Activated CD8-positive, alpha-beta T cell treated with anti-CD3 and anti-CD28 coated beads for 36 hours (primary cell): Measurements from ENCODE around the gene CBR1. TPM values are rescaled to one million over a fixed set of nuclear protein-coding genes. Genes with fewer than 3 reads are reported as not detected.

Source experiments
- ATAC-seq: fragments of 200-7000 bp; cut with Tn5 transposase; one replicate; pipeline ENCODE4 v1.10.0; 2021; ENCODE audit warnings: mild to moderate bottlenecking, moderate library complexity
- CTCF ChIA-PET: fragments of 350-600 bp; sonication (Branson Sonifier 250); formaldehyde crosslinking; loops from one replicate; lab custom pipeline; 2021; ENCODE audit warnings: antibody characterized with exemption; lab: Charles Lee
- POLR2A ChIA-PET: fragments of 350-600 bp; sonication (Branson Sonifier 250); formaldehyde crosslinking; loops from one replicate; lab custom pipeline; 2021; ENCODE audit warnings: antibody characterized with exemption; lab: Charles Lee
- DNase-seq: peaks from one replicate; pipeline ENCODE4 v3.0.0-alpha.2; 2020
- H3K27ac Mint-ChIP-seq: one replicate; pipeline ENCODE4 v1.8.0; 2021; ENCODE audit warnings: mild to moderate bottlenecking, mixed read lengths
- H3K27me3 Mint-ChIP-seq: one replicate; pipeline ENCODE4 v1.8.0; 2021; ENCODE audit warnings: mixed read lengths
- H3K36me3 Mint-ChIP-seq: one replicate; pipeline ENCODE4 v1.8.0; 2021; ENCODE audit warnings: low read depth, mixed read lengths
- H3K4me1 Mint-ChIP-seq: one replicate; pipeline ENCODE4 v1.8.0; 2021; ENCODE audit warnings: low read depth, mixed read lengths
- H3K4me3 Mint-ChIP-seq: one replicate; pipeline ENCODE4 v1.8.0; 2021; ENCODE audit warnings: mild to moderate bottlenecking, moderate library complexity, mixed read lengths
- H3K9me3 Mint-ChIP-seq: one replicate; pipeline ENCODE4 v1.8.0; 2021; ENCODE audit warnings: mixed read lengths
- CTCF ChIP-seq: fragments of 200-600 bp; IDR thresholded peaks from one replicate; pipeline ENCODE4 v1.8.0; 2022; ENCODE audit warnings: antibody characterized with exemption, mild to moderate bottlenecking
- intact Hi-C: fragments of 100-400 bp; cut with micrococcal nuclease; formaldehyde crosslinking; loops from one replicate; pipeline ENCODE4 v1.10.0; 2022
- total RNA-seq, 2 experiments: library from RNA; stranded (reverse); gene quantifications; one replicate each; pipeline ENCODE4 v1.2.3, GENCODE V29; 2021

CBR1 gene
- total RNA-seq, 2 experiments from 2014 or later, result 37.1 to 43.2 TPM

- Mint-ChIP-seq H3K36me3 (peaks cover 7% of the 10 kb centered on the region), H3K27me3 (peaks cover 7% of the 10 kb centered on the region), H3K27ac (no peak overlapping the region), H3K9me3 (peaks cover 13% of the 10 kb centered on the region), H3K4me3 (no peak overlapping the region), H3K4me1 (no peaks in the 10 kb centered on the region)
- intact Hi-C loops, result no loop called here
- TF ChIP-seq CTCF, result no peak
- ChIA-PET POLR2A (no interaction called here), CTCF (no interaction called here)
- ATAC-seq (no peak), DNase-seq (no peak)
These were observed 22.9 kb downstream of the CBR1 start for GRCh38 chr21:36092681-36093080.

GRCh38 chr21:36093512-36093911 is 23.7 kb downstream of the CBR1 start:
- ATAC-seq (no peak), DNase-seq (no peak)
- Mint-ChIP-seq H3K9me3 (peaks cover 13% of the 10 kb centered on the region), H3K27ac (no peak overlapping the region), H3K4me3 (no peak overlapping the region), H3K4me1 (no peaks in the 10 kb centered on the region), H3K36me3 (peaks cover 7% of the 10 kb centered on the region), H3K27me3 (peaks cover 7% of the 10 kb centered on the region)
- no peak for TF ChIP-seq CTCF
- ChIA-PET CTCF (interaction anchor here (1.0 kb wide), 1 partner anchor 9 kb away, joined by 3 read pairs; no protein-coding TSS in a partner anchor), POLR2A (no interaction called here)
- intact Hi-C loops, result no loop called here

GRCh38 chr21:36096398-36097290 is 26.8 kb downstream of the CBR1 start:
- POLR2A ChIA-PET, result no interaction called here
- no peak for DNase-seq
- H3K9me3 Mint-ChIP-seq, result peaks cover 13% of the 10 kb centered on the region
- H3K27ac Mint-ChIP-seq, result no peak overlapping the region
- no peaks in the 10 kb centered on the region for H3K4me1 Mint-ChIP-seq
- ATAC-seq, result no peak
- TF ChIP-seq CTCF, result no peak
- CTCF ChIA-PET, result interaction anchor here (0.6 to 1.0 kb wide), 2 partner anchors 16 to 17 kb away, joined by 3 read pairs; no protein-coding TSS in a partner anchor
- H3K27me3 Mint-ChIP-seq, result peaks cover 7% of the 10 kb centered on the region
- H3K4me3 Mint-ChIP-seq, result no peak overlapping the region
- intact Hi-C loops, result no loop called here
- peaks cover 7% of the 10 kb centered on the region for H3K36me3 Mint-ChIP-seq

- Mint-ChIP-seq H3K27ac (no peak overlapping the region), H3K9me3 (peaks cover 13% of the 10 kb centered on the region), H3K4me3 (no peak overlapping the region), H3K4me1 (no peaks in the 10 kb centered on the region), H3K36me3 (peaks cover 7% of the 10 kb centered on the region), H3K27me3 (peaks cover 7% of the 10 kb centered on the region)
- DNase-seq (no peak), ATAC-seq (peak; percentile 42)
- CTCF ChIA-PET, result interaction anchor here (1.0 kb wide), 1 partner anchor 15 kb away, joined by 3 read pairs; no protein-coding TSS in a partner anchor
- POLR2A ChIA-PET, result no interaction called here
- TF ChIP-seq CTCF, result no peak
- intact Hi-C loops, result no loop called here
These were observed 27.8 kb downstream of the CBR1 start for GRCh38 chr21:36097427-36098181.

- TF ChIP-seq CTCF, result no peak
- Mint-ChIP-seq H3K27me3 (peaks cover 7% of the 10 kb centered on the region), H3K36me3 (peaks cover 6% of the 10 kb centered on the region), H3K4me3 (no peak overlapping the region), H3K9me3 (peaks cover 10% of the 10 kb centered on the region), H3K27ac (no peak overlapping the region), H3K4me1 (no peaks in the 10 kb centered on the region)
- CTCF ChIA-PET, result no interaction called here
- POLR2A ChIA-PET, result no interaction called here
- DNase-seq (no peak), ATAC-seq (no peak)
- intact Hi-C loops, result no loop called here
These were observed 28.3 kb downstream of the CBR1 start for GRCh38 chr21:36098182-36098532.
